ENCODE data around the gene LARGE1.

GRCh38 chr22:33923660-33924246, 3.5 kb upstream of the LARGE1 start:
- peak; percentile 72 for TF ChIP-seq CTCF (IDR thresholded peaks at IDR 0.05; ENCODE audit: low read depth, low read length)
- no peak for TF ChIP-seq POLR2A (IDR thresholded peaks at IDR 0.05; ENCODE audit: extremely low read depth, insufficient read length)
- TF ChIP-seq MYC (IDR thresholded peaks at IDR 0.05; ENCODE audit: low read depth, low read length) = no peak
- no peak for TF ChIP-seq MAX (IDR thresholded peaks at IDR 0.05; ENCODE audit: low read depth, low read length)

Measured in NB4 (cell line).